Measurements from ENCODE around the gene IFNG.

- no peak for TF ChIP-seq POLR2A (IDR thresholded peaks at IDR 0.05; ENCODE audit: low read depth, low read length)
- no peak for TF ChIP-seq POLR2AphosphoS5 (IDR thresholded peaks at IDR 0.05; ENCODE audit: low read depth, low read length)
Measured at GRCh38 chr12:68154779-68155178, 4.8 kb downstream of the IFNG start.
